Measurements from ENCODE around the gene STXBP5L.
"Not testable (repeated sequence)": the region's sequence is repeated elsewhere in the genome, so short reads cannot be mapped to it uniquely, and the experiment has no call there.

The STXBP5L gene

GRCh38 chr3:121063628-121064027 lies 155.6 kb downstream of the STXBP5L start:
- FAIRE-seq, result no peak

DNA sequence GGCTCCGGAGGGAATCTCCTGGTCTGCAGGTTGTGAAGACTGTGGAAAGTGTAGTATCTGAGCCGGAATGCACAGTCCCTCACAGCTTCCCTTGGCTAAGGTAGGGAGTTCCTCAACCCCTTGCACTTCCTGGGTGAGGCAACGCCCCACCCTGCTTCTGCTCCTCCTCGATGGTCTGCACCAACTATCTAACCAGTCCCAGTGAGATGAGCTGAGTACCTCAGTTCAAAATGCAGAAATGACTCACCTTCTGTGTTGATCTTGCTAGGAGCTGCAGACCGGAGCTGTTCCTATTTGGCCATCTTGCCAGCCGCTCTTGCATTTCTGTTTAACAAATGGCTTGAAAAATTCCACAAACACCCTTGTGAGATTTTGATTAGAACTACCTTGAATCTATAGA lies 156.1 kb downstream of the STXBP5L start:
- FAIRE-seq, result no peak

DNA sequence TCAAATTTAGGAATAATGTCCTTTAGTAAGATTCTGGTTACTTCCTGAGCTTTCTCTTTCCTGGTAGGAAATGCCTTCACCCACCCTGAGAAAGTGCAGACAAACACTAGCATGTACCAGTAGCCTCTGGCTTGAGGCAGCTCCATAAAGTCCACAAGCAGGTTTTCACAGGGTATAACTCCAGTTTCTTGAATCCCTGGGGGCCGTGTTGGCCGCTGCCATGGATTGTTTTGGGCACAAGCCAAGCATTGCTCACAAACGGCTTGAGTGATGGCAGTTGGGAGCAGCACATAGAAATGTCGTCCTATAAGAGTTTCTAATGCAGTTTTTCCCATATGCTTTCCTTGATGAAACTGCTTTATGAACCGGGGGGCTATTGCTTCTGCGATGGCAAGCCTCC lies 164.1 kb downstream of the STXBP5L start:
- no peak for FAIRE-seq

DNA sequence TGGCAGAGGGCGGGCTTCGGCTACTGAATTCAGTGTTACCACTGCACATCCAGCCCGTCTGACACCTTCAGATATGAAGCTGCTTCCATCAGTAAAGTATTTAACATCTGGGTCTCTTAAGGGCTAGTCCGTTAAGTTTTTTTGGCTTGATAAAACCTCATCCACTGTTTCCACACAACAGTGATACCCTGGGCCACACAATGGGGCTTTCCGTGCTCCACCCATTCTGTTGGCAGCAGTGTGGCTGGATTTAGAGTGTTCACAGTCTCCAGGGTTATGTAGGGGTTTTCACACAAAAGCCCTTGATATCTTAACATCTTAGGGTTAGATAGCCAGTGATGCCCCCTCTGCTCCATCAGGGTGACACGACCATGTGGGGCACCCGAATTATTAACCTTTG lies 165.0 kb downstream of the STXBP5L start:
- no peak for FAIRE-seq

DNA sequence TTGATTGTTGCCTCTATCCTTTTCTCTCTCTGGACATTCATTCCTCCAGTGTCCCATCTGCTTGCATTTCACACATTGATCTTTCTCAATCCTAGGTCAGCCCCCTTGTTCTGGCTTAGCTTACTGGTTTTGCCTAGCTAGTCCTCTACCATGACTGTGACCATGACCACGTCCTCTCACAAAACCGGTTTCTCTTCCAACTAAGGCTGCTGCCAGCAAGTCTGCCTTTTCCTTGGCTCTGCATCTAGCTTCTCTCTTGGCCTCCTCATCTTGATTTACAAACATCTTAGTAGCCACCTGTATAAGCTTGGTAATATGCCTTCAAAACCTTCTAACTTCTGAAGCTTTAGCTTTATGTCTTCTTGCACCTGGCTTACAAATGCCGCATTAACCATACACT lies 167.2 kb downstream of the STXBP5L start:
- FAIRE-seq, result no peak

GRCh38 chr3:121078378-121079101 lies 170.5 kb downstream of the STXBP5L start:
- not testable (repeated sequence) for FAIRE-seq

DNA sequence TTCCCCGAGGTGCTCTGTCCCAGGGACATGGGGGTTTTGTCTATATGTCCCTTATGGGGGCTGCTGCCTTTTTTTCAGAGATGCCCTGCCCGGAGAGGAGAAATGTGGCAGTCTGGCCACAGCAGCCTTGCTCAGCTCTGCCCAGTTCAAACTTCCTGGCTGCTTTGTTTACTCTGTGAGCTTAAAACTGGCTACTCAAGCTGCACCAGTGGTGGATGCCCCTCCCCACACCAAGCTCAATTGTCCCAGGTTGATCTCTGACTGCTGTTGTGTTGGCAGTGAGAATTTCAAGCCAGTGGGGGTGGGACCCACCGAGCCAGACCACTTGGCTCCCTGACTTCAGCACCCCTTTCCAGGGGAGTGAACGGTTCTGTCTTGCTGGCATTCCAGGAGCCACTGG lies 188.9 kb downstream of the STXBP5L start:
- FAIRE-seq, result no peak

- FAIRE-seq, result not testable (repeated sequence)
Measured at GRCh38 chr3:121111086-121111485, 203.1 kb downstream of the STXBP5L start.

GRCh38 chr3:121111914-121112612 lies 204.1 kb downstream of the STXBP5L start:
- no peak for FAIRE-seq

DNA sequence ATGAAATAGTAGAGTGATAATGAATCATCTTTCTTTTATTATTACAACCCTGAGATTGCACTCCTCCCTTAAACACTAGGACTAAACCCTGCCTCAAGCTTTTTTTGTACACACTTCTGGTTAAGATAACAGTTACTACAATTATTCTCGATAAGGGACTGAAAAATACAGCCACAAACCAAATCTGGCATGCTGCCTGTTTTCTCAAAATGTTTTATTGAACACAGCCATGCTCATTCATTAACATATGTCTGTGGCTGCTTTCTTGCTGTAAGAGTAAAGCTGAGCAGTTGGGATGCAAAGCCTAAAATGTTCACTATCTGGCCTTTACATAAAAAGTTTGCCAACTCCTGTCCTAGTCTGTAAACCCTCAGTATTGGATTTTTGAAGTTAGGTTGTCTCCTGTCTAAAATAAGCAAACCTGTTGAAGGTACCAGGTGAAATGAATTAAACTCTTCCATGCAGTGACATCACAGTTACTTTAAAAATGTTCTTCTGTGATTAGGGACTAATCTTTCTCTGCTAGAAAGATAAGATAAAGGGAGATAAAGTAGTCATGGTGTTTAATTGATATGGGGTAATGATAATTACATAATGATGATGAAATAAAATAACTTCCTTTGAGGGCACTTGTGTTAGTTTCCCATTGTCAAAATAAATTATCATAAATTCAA lies 218.2 kb downstream of the STXBP5L start:
- no peak for FAIRE-seq

GRCh38 chr3:121126707-121127035 lies 218.7 kb downstream of the STXBP5L start:
- no peak for FAIRE-seq

DNA sequence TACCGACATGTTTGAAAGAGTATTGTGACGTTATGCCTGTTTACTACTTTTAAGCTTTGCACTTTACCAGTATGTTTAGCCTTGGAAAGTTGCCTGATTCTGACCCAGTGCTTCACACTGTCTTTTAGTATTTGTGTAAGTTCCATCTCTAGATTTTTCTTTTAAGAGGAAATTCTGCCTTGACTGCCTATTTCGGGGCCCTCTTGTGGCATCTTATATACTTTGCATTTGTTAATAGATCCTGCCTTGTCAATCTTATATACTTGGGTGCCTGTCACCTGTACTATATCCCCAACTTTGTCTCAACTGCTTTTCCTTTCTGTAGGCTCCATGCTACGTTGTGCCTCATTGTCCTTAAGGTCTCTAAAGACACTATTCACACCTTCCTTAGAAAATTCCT lies 244.6 kb downstream of the STXBP5L start:
- no peak for FAIRE-seq

DNA sequence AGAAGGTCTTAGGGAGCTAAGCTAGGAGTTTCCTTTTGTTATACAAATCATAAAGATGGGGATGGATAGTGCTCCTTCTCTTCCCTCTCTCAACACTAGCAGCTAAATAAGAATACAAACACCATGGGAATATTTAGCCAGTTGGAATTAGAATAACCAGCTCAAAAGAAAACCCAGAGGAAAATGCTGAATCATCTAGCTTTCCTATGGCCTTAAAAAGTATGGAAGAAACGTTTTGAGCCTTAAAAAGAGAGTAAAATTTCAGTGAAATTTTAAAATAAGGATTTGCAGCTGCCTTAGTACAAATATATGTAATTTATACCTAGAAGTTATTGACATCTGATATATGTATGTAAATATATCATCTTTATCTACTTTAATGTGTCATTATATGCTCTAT lies 245.8 kb downstream of the STXBP5L start:
- FAIRE-seq, result no peak

GRCh38 chr3:121155028-121155427 lies 247.0 kb downstream of the STXBP5L start:
- FAIRE-seq, result peak; percentile 27

GRCh38 chr3:121165397-121165837 lies 257.4 kb downstream of the STXBP5L start:
- FAIRE-seq, result no peak

DNA sequence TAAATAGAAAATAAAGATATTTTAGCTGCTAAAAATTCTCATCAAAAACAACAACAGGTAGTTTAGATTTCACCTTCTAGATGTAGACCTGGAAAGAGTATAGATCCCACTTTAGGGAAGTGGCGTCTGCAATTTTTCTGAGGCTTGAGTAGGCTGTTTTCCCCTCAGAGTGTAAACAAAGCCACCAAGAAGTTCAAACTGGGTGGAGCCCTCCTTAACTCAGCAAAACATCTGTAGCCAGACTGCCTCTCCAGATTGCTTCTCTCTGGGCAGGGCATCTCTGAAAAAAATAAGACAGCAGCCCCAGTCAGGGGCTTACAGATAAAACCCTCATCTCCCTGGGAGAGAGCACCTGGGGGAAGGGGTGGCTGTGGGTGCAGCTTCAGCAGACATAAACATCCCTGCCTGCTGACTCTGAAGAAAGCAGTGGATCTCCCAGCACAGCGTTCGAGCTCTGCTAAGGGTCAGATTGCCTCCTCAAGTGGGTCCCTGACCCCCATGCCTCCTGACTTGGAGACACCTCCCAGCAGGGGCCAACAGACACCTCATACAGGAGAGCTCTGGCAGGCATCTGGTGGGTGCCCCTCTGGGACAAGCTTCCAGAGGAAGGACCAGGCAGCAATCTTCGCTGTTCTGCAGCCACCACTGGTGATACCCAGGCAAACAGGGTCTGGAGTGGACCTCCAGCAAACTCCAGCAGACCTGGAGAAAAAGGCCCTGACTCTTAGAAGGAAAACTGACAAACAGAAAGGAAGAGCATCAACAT lies 259.6 kb downstream of the STXBP5L start:
- no peak for FAIRE-seq

DNA sequence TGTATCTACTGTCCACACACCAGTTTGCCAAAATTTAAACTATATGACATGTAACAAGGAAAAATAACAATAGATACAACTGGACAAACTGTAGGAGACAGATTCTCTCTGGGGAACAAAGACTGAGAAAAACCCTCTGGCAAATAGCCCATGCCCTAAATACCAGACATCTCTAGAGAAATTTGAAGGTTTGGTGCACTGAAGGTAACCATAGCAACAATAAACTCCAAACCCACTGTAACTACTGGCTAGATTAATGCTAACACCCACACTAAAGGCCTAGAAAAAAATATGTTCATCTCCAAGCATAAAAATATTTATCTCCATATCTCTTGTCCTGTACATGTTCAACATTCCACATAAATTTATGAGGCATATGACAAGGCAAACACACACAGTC lies 267.1 kb downstream of the STXBP5L start:
- no peak for FAIRE-seq

DNA sequence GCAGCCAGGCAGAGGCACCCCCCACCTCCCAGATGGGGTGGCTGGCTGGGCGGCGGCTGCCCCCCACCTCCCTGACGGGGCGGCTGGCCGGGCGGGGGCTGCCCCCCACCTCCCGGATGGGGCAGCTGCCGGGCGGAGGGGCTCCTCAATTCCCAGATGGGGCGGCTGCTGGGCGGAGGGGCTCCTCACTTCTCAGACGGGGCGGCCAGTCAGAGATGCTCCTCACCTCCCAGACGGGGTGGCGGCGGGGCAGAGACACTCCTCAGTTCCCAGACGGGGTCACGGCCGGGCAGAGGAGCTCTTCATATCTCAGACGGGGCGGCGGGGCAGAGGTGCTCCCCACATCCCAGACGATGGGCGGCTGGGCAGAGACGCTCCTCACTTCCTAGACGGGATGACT lies 282.6 kb downstream of the STXBP5L start:
- not testable (repeated sequence) for FAIRE-seq

DNA sequence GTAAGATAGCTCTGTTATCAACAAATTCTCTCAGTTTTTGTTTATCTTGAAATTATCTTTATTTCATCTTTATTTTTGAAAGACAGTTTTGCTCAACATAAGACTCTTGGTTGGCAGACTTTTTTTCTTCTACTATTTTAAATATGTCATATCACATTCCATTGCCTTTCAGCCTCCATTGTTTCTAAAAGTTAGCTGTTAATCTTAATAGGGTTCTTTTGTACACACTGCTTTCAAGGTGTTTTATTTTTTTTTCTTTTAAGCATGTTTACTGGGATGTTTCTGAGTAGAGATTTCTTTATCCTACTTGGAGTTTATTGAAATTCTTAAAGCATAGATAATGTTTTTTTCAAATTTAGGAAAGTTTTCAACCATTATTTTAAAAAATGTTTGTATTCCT lies 294.6 kb downstream of the STXBP5L start:
- FAIRE-seq, result no peak

GRCh38 chr3:121223116-121223515 lies 315.1 kb downstream of the STXBP5L start:
- FAIRE-seq, result no peak

DNA sequence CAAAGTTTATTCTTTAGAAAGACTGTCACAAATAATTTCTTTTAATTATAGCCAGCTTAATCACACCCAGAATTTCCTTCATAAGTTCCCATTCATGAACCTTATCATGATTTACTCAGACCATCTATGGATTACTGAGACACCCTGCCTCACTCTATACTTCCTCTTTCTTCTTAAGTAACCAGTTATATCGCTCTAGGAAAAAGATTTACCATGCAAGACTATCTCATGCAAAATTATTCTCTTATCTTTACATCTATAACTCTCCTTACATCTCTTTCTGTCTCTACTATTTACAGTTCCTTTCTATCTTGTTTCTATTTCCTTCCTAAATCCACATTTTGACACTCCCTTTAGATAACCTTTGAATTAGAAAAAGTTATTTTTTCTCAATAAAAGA lies 321.0 kb downstream of the STXBP5L start:
- FAIRE-seq, result no peak

DNA sequence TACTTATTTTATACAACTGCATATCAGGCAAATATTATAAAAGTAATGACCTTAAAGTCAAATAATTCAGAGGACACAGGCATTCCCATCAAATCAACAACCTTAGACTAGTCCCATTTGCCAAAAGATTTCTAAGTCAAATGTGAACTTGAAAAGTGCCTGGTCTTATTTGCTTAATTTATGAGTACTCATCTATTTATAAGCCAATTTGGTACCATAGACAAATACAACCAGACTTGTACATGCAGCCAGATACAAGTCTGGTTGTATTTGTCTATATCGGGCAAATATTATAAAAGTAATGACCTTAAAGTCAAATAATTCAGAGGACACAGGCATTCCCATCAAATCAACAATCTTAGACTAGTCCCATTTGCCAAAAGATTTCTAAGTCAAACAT lies 322.2 kb downstream of the STXBP5L start:
- not testable (repeated sequence) for FAIRE-seq

DNA sequence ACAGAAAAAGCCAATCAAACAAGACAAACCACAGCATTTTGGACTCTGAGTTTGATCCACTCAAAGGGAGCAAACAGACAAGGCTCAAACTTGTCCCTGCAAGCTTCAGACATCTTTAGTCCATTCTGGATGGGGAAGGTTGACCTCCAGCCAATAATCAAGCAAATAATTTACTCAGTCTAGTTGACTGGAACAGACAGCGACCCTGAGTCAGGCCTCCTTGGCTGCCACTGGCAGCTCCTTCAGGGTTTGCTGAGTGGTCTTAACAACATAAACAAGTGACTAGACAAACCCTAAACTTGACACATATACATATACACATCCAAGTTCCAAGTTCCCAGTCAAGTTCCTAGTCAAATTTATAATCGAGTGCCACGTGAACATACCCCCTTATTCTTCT lies 323.9 kb downstream of the STXBP5L start:
- FAIRE-seq, result no peak

Data from islet of Langerhans (tissue), 1 donor.